GM19328 (cell line): ENCODE measurements around the gene EPB41L4A.

Experiments used
- ATAC-seq: cut with Tn5 transposase; IDR thresholded peaks from one replicate; pipeline ENCODE4 v1.9.1; 2021; ENCODE audit warnings: mild to moderate bottlenecking, moderate library complexity; ENCODE audit not compliant: unreplicated experiment

Gene EPB41L4A

DNA sequence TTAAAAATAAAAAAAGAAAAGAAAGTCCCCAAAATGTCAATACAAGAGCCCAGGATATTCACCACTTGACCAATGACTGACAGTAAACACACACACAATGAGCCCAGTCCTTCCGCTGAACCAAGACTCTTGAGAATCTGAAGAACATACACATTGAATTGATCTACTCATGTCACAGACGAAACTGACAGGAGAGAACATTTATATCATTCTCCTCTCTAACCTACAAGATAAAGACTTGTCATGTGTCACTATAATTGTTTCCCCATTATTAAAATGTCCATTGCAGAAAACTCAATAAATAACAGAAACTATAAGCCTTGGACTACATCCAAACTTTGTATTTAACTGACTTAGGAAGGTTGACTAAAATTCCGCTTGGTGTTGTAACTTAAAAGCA is 296.7 kb downstream of the EPB41L4A start:
- no peak for ATAC-seq

DNA sequence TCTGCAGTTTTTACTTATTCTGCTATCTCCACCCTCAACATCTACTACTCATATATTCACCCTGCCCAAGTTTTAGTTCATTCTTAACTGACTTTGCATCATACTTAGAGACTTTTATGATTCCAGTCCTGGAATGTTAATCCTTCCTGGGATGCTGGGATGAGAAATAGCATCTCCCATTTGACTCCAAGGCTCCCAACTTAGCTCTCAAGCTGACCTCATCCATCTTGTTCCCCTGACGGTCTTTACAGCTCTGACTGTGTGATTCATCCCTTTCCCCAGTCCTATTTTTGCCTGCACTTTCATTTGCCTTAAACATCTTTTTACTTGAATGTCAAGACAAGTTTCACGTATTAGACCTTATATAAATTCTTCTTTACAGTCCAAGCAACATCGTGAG is 297.8 kb downstream of the EPB41L4A start:
- ATAC-seq: no peak

DNA sequence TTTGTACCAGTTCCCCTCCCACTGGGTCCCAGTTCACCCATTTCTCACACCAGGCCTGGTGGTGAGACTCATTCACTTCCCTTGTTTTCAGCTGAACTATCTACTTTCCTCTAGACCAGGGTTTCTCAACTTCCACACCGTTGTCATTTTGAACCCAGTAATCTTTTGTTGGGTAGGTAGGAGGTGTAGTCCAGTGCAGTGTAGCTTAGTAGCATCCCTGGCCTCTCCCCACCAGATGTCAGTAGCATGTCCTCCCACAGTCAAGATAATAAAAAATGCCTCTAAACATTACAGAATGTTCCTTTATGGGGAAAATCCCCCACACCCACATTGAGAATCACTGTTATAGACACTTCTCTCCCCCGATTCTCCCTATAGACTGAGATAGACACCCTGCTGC is 299.1 kb downstream of the EPB41L4A start:
- no peak for ATAC-seq

- ATAC-seq: no peak
Observed at GRCh38 chr5:112119508-112119907, 299.6 kb downstream of the EPB41L4A start.

GRCh38 chr5:112117551-112117950 is 301.5 kb downstream of the EPB41L4A start:
- ATAC-seq: no peak

GRCh38 chr5:112116371-112116770 is 302.7 kb downstream of the EPB41L4A start:
- ATAC-seq: no peak

GRCh38 chr5:112113565-112113964 is 305.5 kb downstream of the EPB41L4A start:
- no peak for ATAC-seq
